HFFc6 (cell line): ENCODE data around the gene MCRS1. TPM values are rescaled to one million over a fixed set of nuclear protein-coding genes. Genes with fewer than 3 reads are reported as not detected.

Experiments used
- DNase-seq: peaks from one replicate; pipeline ENCODE4 v3.0.0-alpha.2; 2018
- H3K27ac Mint-ChIP-seq: 2 replicates; pipeline ENCODE4 v1.8.0; 2020; ENCODE audit warnings: mild to moderate bottlenecking, mixed read lengths
- H3K27me3 Mint-ChIP-seq: 2 replicates; pipeline ENCODE4 v1.8.0; 2021; ENCODE audit warnings: mild to moderate bottlenecking, moderate library complexity, mixed read lengths; ENCODE audit not compliant: insufficient read depth
- H3K36me3 Mint-ChIP-seq: 2 replicates; pipeline ENCODE4 v1.8.0; 2021; ENCODE audit warnings: low read depth, mixed read lengths
- H3K4me1 Mint-ChIP-seq: 2 replicates; pipeline ENCODE4 v1.8.0; 2020; ENCODE audit warnings: low read depth, mixed read lengths
- H3K4me3 Mint-ChIP-seq: 2 replicates; pipeline ENCODE4 v1.8.0; 2020; ENCODE audit warnings: mild to moderate bottlenecking, moderate library complexity, mixed read lengths
- H3K9me3 Mint-ChIP-seq: 2 replicates; pipeline ENCODE4 v1.8.0; 2020; ENCODE audit warnings: mild to moderate bottlenecking, mixed read lengths
- total RNA-seq, 6 experiments: library from RNA; stranded (reverse); fragmentation: NEBNext Ultra II Directional; extraction: Animal tissue kit (Norgen Biotek cat#: 25700); gene quantifications; 2 replicates in 1 of 6; 3 replicates in 5 of 6; pipeline ENCODE4 v1.2.3, GENCODE V29; 2021
- TF ChIP-seq, protein P1 (sequence below): fragments of 200-600 bp; sonication (generic); IDR thresholded peaks from 2 replicates; pipeline ENCODE4 v1.5.0; 2021; ENCODE audit warnings: antibody characterized with exemption, mild to moderate bottlenecking

The MCRS1 gene
- total RNA-seq, 6 experiments from 2014 or later = 46.2 to 59.8 (median 55.4) TPM

DNA sequence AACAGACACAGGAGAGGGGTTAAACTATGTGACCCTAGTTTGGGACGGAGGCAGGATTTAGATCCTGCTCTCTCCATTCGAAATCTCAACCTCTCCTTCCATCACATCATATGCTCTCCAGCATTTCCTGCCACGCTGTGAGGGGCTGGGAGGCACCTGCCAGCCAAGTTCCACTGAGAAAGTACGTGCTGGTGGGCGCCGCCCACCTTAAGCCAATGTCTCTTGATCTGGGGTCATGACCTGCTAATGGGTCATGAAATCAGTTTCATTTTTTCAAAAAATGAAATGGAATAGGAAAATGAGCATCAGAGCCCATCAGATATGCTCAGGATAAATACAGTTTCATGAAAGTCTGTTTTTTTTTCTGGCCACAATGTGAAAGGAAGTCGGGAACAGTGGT is 7.2 kb downstream of the MCRS1 start:
- Mint-ChIP-seq H3K27me3 (no peaks in the 10 kb centered on the region), H3K36me3 (peaks cover 24% of the 10 kb centered on the region)
- no peak for DNase-seq

DNA sequence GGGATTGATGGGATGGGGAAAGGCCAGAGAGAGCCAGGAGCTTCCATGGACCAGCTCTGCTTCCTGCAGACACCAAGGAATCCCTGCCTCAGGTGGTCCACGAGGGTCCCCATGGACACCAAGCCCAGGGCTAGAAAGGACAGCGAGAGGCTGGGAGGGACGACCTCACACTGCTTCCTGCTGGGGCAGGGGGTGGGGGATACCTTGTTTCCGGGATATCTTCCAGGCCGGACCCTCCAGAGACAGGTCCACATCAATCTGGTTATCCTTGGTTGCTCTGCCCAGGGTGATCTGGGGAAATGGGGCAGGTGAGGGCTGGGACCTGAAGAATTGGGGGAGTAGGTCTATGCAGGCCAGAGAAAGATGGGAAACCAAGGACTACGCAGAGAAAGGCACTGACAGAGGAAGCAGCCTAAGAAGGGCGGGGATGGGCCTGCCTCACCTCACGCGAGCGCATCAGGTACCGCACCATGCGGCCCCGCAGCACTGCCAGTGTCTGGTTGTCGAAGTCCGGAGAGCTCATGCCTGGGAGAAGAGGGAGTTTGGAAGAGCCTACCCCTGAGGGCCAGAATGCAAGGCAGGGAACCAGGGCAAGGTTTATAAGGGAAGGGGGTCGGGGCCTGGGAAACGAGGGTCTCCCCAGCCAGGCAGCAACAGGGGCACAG is 8.8 kb downstream of the MCRS1 start:
- no peaks in the 10 kb centered on the region for H3K9me3 Mint-ChIP-seq
- no peaks in the 10 kb centered on the region for H3K27me3 Mint-ChIP-seq
- no peak for DNase-seq
- H3K27ac Mint-ChIP-seq = no peak overlapping the region
- no peak overlapping the region for H3K4me3 Mint-ChIP-seq
- TF ChIP-seq, protein P1, sequence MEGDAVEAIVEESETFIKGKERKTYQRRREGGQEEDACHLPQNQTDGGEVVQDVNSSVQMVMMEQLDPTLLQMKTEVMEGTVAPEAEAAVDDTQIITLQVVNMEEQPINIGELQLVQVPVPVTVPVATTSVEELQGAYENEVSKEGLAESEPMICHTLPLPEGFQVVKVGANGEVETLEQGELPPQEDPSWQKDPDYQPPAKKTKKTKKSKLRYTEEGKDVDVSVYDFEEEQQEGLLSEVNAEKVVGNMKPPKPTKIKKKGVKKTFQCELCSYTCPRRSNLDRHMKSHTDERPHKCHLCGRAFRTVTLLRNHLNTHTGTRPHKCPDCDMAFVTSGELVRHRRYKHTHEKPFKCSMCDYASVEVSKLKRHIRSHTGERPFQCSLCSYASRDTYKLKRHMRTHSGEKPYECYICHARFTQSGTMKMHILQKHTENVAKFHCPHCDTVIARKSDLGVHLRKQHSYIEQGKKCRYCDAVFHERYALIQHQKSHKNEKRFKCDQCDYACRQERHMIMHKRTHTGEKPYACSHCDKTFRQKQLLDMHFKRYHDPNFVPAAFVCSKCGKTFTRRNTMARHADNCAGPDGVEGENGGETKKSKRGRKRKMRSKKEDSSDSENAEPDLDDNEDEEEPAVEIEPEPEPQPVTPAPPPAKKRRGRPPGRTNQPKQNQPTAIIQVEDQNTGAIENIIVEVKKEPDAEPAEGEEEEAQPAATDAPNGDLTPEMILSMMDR = no peak
- H3K4me1 Mint-ChIP-seq = no peaks in the 10 kb centered on the region
- peaks cover 24% of the 10 kb centered on the region for H3K36me3 Mint-ChIP-seq

More for the DNA sequence above, 7.2 kb downstream of the MCRS1 start:
- Mint-ChIP-seq H3K27ac (no peak overlapping the region), H3K4me3 (no peak overlapping the region), H3K4me1 (no peaks in the 10 kb centered on the region), H3K9me3 (no peaks in the 10 kb centered on the region)
- TF ChIP-seq, protein P1 = no peak

DNA sequence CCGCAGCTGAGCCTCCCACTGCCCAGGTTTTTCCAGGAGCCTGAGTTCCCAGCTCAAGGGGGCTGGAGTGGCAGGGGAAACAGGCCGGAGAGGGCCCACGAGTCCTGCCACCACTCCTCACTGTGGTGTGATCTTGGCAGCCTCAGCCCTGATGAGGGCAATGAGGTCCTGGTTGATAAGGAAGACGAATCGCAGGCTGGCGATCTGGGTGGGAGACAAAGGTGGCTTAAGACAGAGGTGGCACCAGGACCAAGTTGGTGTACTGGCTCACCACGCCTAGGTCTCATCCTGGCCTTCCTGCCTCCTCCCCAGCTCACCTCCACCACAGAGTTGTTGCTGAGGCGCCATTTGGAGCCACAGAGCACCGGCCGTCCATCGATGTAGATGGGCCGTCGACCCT is 9.4 kb downstream of the MCRS1 start:
- H3K27me3 Mint-ChIP-seq = no peaks in the 10 kb centered on the region
- no peak overlapping the region for H3K27ac Mint-ChIP-seq
- no peaks in the 10 kb centered on the region for H3K4me1 Mint-ChIP-seq
- no peak overlapping the region for H3K4me3 Mint-ChIP-seq
- TF ChIP-seq, protein P1 = no peak
- DNase-seq = no peak
- no peaks in the 10 kb centered on the region for H3K9me3 Mint-ChIP-seq
- H3K36me3 Mint-ChIP-seq = peaks cover 20% of the 10 kb centered on the region

DNA sequence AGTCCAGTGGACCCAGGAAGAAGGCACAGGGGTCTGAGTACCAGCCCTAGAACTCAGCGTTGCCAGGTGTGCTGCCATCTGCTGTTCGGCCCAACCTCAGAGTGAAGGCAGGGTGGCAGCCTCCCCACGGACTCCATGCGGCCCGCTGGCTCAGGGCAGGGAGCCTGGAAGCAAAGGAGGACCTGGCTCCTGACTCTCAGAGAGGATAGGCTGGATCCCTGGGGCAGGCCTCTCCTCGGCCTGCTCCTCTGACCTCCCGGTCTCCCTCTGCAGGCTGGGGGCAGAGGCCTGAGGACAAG is 10.1 kb downstream of the MCRS1 start:
- Mint-ChIP-seq H3K4me3 (no peak overlapping the region), H3K9me3 (no peaks in the 10 kb centered on the region)
- no peak for DNase-seq

DNA sequence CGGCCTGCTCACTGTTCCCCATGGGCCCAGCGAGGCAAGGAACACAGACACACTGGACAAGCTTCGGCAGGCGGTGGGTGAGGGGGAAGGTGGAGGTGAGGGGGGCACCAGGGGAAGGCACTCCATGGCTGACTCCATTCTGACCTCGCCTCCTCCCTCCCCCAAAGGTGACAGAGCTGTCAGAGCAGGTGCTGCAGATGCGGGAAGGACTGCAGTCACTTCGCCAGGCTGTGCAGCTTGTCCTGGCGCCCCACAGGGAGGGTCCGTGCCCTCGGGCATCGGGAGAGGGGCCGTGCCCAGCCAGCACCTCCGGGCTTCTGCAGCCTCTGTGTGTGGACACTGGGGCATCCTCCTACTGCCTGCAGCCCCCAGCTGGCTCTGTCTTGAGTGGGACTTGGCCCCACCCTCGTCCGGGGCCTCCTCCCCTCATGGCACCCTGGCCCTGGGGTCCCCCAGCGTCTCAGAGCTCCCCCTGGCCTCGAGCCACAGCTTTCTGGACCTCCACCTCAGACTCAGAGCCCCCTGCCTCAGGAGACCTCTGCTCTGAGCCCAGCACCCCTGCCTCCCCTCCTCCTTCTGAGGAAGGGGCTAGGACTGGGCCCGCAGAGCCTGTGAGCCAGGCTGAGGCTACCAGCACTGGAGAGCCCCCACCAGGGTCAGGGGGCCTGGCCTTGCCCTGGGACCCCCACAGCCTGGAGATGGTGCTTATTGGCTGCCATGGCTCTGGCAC is 10.6 kb downstream of the MCRS1 start:
- H3K27ac Mint-ChIP-seq = no peak overlapping the region
- H3K9me3 Mint-ChIP-seq = no peaks in the 10 kb centered on the region
- TF ChIP-seq, protein P1 = no peak
- 0 out of 2 replicates have a peak, but pooled peaks cover 3% of the 10 kb centered on the region for H3K27me3 Mint-ChIP-seq
- no peaks in the 10 kb centered on the region for H3K4me1 Mint-ChIP-seq
- H3K36me3 Mint-ChIP-seq = peaks cover 19% of the 10 kb centered on the region
- H3K4me3 Mint-ChIP-seq = no peak overlapping the region
- DNase-seq = no peak

More for the DNA sequence above, 10.1 kb downstream of the MCRS1 start:
- TF ChIP-seq, protein P1 = peak; percentile 53
- Mint-ChIP-seq H3K27ac (no peak overlapping the region), H3K4me1 (no peaks in the 10 kb centered on the region), H3K27me3 (0 out of 2 replicates have a peak, but pooled peaks cover 3% of the 10 kb centered on the region), H3K36me3 (peaks cover 19% of the 10 kb centered on the region)
